GF-D8 (cell line): ENCODE data around the gene BCAS1.

Source experiments
- DNase-seq: peaks from one replicate; lab custom pipeline; 2025; lab: John Stamatoyannopoulos, UW

BCAS1 gene

GRCh38 chr20:54070187-54070987, at the start of gene BCAS1:
Gene BCAS1, minus strand, starts transcription at chr20:54070594. Its CDS starts 11,876 bp downstream, at chr20:54058718.
- no peak for DNase-seq

GRCh38 chr20:54119744-54120143, 49.4 kb upstream of the BCAS1 start:
- no peak for DNase-seq

- no peak for DNase-seq
Measured at GRCh38 chr20:54118220-54119001, 48.0 kb upstream of the BCAS1 start.

- DNase-seq = no peak
Measured at GRCh38 chr20:54116550-54117235, 46.3 kb upstream of the BCAS1 start.

- no peak for DNase-seq
Measured at GRCh38 chr20:54115172-54115854, 44.9 kb upstream of the BCAS1 start.

GRCh38 chr20:54114109-54114508, 43.7 kb upstream of the BCAS1 start:
- no peak for DNase-seq

- no peak for DNase-seq
Measured at GRCh38 chr20:54113566-54113965, 43.2 kb upstream of the BCAS1 start.

GRCh38 chr20:54112221-54112884, 42.0 kb upstream of the BCAS1 start:
- no peak for DNase-seq

GRCh38 chr20:54111460-54111859, 41.1 kb upstream of the BCAS1 start:
- DNase-seq = no peak

GRCh38 chr20:54110457-54110856, 40.1 kb upstream of the BCAS1 start:
- no peak for DNase-seq

- no peak for DNase-seq
Measured at GRCh38 chr20:54110041-54110440, 39.6 kb upstream of the BCAS1 start.

- DNase-seq = no peak
Measured at GRCh38 chr20:54108817-54109216, 38.4 kb upstream of the BCAS1 start.

GRCh38 chr20:54108326-54108642, 37.9 kb upstream of the BCAS1 start:
- no peak for DNase-seq

GRCh38 chr20:54107600-54108325, 37.4 kb upstream of the BCAS1 start:
- DNase-seq = no peak

GRCh38 chr20:54107181-54107580, 36.8 kb upstream of the BCAS1 start:
- DNase-seq = no peak

GRCh38 chr20:54106162-54106561, 35.8 kb upstream of the BCAS1 start:
- DNase-seq = no peak

GRCh38 chr20:54105653-54106052, 35.3 kb upstream of the BCAS1 start:
- DNase-seq = no peak

GRCh38 chr20:54104781-54105180, 34.4 kb upstream of the BCAS1 start:
- DNase-seq = no peak

- no peak for DNase-seq
Measured at GRCh38 chr20:54103762-54104600, 33.6 kb upstream of the BCAS1 start.
